Lower leg skin (tissue), 4 donors: ENCODE data around the gene IL15. TPM values are rescaled to one million over a fixed set of nuclear protein-coding genes. Genes with fewer than 3 reads are reported as not detected.
"Not testable (repeated sequence)": the region's sequence is repeated elsewhere in the genome, so short reads cannot be mapped to it uniquely, and the experiment has no call there.

Experiments used
- DNase-seq, 2 donors: peaks; one replicate each; pipeline ENCODE4 v3.0.0-alpha.2; 2019; ENCODE audit warnings: low spot score in 2 of 2
- H3K4me3 ChIP-seq: fragments of 200-600 bp; sonication (generic); 2 replicates; pipeline ENCODE4 v1.5.1; 2017; ENCODE audit warnings: mild to moderate bottlenecking, low read depth; ENCODE audit not compliant: poor library complexity, severe bottlenecking
- CTCF ChIP-seq, 3 donors: fragments of 450-650 bp; IDR thresholded peaks; one replicate each; pipeline ENCODE4 v1.5.1; 2016; ENCODE audit warnings: antibody characterized with exemption in 3 of 3, mild to moderate bottlenecking in 3 of 3, moderate library complexity in 2 of 3
- POLR2A ChIP-seq, 2 donors: fragments of 450-650 bp; IDR thresholded peaks; one replicate each; pipeline ENCODE4 v1.6.1; 2016 to 2017; ENCODE audit warnings: antibody characterized with exemption in 2 of 2, mild to moderate bottlenecking in 1 of 2, moderate library complexity in 1 of 2
- WGBS, 2 donors: methylation state at CpG; one replicate each; pipeline ENCODE4 v1.1.5; 2018; 5-methylcytosine and 5-hydroxymethylcytosine counted together
- intact Hi-C: fragments of 100-400 bp; cut with DNase I; formaldehyde crosslinking; loops from one replicate; pipeline ENCODE4 v1.15.0; 2023; ENCODE audit warnings: low total_unique reads
- total RNA-seq, 4 donors: library from RNA; depleted of rRNA; stranded (reverse); fragments of >200 nt; gene quantifications; one replicate each; pipeline ENCODE4 v1.1.0, GENCODE V29; 2016

Gene IL15
- total RNA-seq, 4 donors from 2014 or later: 0.42 to 1.6 (median 0.96) TPM

- WGBS, 2 donors: 62 to 64% methylated on average over 4 of the region's 4 CpGs
- H3K4me3 ChIP-seq: no peak overlapping the region
- intact Hi-C loops: no loop called here
- TF ChIP-seq POLR2A (IDR thresholded peaks at IDR 0.05) (no peak), CTCF (IDR thresholded peaks at IDR 0.05) (no peak)
- DNase-seq: no peak
Measured at GRCh38 chr4:141609243-141609642, 27.1 kb upstream of the IL15 start.

GRCh38 chr4:141610365-141610764 is 26.0 kb upstream of the IL15 start:
- intact Hi-C loops: no loop called here
- no peak for DNase-seq
- no peak overlapping the region for H3K4me3 ChIP-seq
- TF ChIP-seq POLR2A (IDR thresholded peaks at IDR 0.05) (no peak), CTCF (IDR thresholded peaks at IDR 0.05) (no peak)

- H3K4me3 ChIP-seq: no peak overlapping the region
- intact Hi-C loops: no loop called here
- TF ChIP-seq CTCF (IDR thresholded peaks at IDR 0.05) (no peak), POLR2A (IDR thresholded peaks at IDR 0.05) (no peak)
- 65% methylated on average over 11 of the region's 11 CpGs for WGBS, 2 donors
- no peak for DNase-seq
Measured at GRCh38 chr4:141614878-141615586, 21.4 kb upstream of the IL15 start.

- H3K4me3 ChIP-seq, intact Hi-C loops, DNase-seq: not testable (repeated sequence)
- 82 to 91% methylated on average over 3 to 8 of the region's 8 CpGs for WGBS, 2 donors
Measured at GRCh38 chr4:141615587-141615918, 20.8 kb upstream of the IL15 start.

- WGBS, 2 donors: 90 to 97% methylated on average over 1 of the region's 1 CpG
- no peak for DNase-seq
- no peak for TF ChIP-seq CTCF (IDR thresholded peaks at IDR 0.05)
- TF ChIP-seq POLR2A (IDR thresholded peaks at IDR 0.05): no peak
- intact Hi-C loops: no loop called here
- H3K4me3 ChIP-seq: no peak overlapping the region
Measured at GRCh38 chr4:141620715-141621114, 15.7 kb upstream of the IL15 start.

- no peak overlapping the region for H3K4me3 ChIP-seq
- no peak for DNase-seq
- no peak for TF ChIP-seq CTCF (IDR thresholded peaks at IDR 0.05)
- no peak for TF ChIP-seq POLR2A (IDR thresholded peaks at IDR 0.05)
- WGBS, 2 donors: 70 to 89% methylated on average over 2 of the region's 2 CpGs
- intact Hi-C loops: no loop called here
Measured at GRCh38 chr4:141625023-141625422, 11.4 kb upstream of the IL15 start.
